Type B pancreatic cell (in vitro differentiated cells): ENCODE measurements around the gene ZNF397. TPM values are rescaled to one million over a fixed set of nuclear protein-coding genes. Genes with fewer than 3 reads are reported as not detected.
"Not testable (repeated sequence)": the region's sequence is repeated elsewhere in the genome, so short reads cannot be mapped to it uniquely, and the experiment has no call there.

Experiments used
- DNase-seq: peaks from one replicate; pipeline ENCODE4 v3.0.0; 2021; ENCODE audit warnings: mixed read lengths; ENCODE audit not compliant: unreplicated experiment; ENCODE audit errors: extremely low spot score
- H3K27ac Mint-ChIP-seq: 2 replicates; pipeline ENCODE4 v1.8.0; 2021; ENCODE audit warnings: mild to moderate bottlenecking, mixed read lengths
- H3K27me3 Mint-ChIP-seq: 2 replicates; pipeline ENCODE4 v1.8.0; 2021; ENCODE audit warnings: mixed read lengths
- H3K36me3 Mint-ChIP-seq: 2 replicates; pipeline ENCODE4 v1.8.0; 2021; ENCODE audit warnings: mixed read lengths
- H3K4me1 Mint-ChIP-seq: one replicate; pipeline ENCODE4 v1.8.0; 2021; ENCODE audit warnings: mixed read lengths; ENCODE audit not compliant: unreplicated experiment
- H3K4me3 Mint-ChIP-seq: 2 replicates; pipeline ENCODE4 v1.8.0; 2021; ENCODE audit warnings: mild to moderate bottlenecking, mixed read lengths
- H3K9me3 Mint-ChIP-seq: 2 replicates; pipeline ENCODE4 v1.8.0; 2021; ENCODE audit warnings: mixed read lengths
- total RNA-seq: library from RNA; stranded (reverse); gene quantifications from 2 replicates; pipeline ENCODE4 v1.2.1, GENCODE V29; 2021; ENCODE audit warnings: low replicate concordance
- TF ChIP-seq, protein P1 (sequence below): fragments of 200-600 bp; sonication (generic); conservative IDR thresholded peaks from 2 replicates; pipeline ENCODE4 v1.5.0; 2021; ENCODE audit warnings: antibody characterized with exemption, mild to moderate bottlenecking

ZNF397 gene
- total RNA-seq, 1 donor from 2014 or later = 39.1 TPM

DNA sequence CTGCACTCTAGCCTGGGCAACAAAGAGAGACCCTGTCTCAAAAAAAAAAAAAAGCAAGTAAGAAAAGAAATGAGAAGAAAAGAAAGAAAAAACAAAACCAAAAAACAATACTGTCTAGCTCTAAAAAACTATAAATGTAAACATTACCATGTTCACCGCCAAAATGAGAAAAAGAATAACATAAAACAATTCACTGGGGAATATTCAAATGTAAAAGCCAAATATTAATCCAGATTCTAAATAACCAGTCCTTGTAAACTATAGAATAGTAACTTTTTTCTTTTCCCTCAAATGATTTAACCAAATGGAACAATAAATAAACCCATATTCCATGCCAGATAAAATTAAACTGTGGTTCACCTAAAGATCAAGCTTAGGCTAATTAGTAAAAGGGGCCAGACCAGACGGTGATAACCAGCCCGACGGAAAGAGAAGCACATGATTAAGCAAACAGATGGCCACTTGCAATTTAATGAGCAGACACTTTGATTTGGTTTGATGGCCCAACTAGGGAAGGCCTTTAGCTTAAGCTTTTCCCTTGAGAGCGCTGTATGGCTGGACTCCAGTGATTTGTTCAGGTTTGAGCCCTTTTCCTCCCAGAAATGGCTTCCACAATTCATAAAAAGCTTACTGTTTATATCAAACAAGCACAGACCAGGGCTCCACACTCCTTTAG lies 39.4 kb upstream of the ZNF397 start:
- H3K9me3 Mint-ChIP-seq = peaks cover 8% of the 10 kb centered on the region
- TF ChIP-seq, protein P1, sequence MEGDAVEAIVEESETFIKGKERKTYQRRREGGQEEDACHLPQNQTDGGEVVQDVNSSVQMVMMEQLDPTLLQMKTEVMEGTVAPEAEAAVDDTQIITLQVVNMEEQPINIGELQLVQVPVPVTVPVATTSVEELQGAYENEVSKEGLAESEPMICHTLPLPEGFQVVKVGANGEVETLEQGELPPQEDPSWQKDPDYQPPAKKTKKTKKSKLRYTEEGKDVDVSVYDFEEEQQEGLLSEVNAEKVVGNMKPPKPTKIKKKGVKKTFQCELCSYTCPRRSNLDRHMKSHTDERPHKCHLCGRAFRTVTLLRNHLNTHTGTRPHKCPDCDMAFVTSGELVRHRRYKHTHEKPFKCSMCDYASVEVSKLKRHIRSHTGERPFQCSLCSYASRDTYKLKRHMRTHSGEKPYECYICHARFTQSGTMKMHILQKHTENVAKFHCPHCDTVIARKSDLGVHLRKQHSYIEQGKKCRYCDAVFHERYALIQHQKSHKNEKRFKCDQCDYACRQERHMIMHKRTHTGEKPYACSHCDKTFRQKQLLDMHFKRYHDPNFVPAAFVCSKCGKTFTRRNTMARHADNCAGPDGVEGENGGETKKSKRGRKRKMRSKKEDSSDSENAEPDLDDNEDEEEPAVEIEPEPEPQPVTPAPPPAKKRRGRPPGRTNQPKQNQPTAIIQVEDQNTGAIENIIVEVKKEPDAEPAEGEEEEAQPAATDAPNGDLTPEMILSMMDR = no peak
- H3K36me3 Mint-ChIP-seq = peaks cover 4% of the 10 kb centered on the region
- no peaks in the 10 kb centered on the region for H3K4me1 Mint-ChIP-seq
- H3K4me3 Mint-ChIP-seq = no peak overlapping the region
- no peak for DNase-seq
- H3K27me3 Mint-ChIP-seq = no peaks in the 10 kb centered on the region
- H3K27ac Mint-ChIP-seq = no peak overlapping the region

DNA sequence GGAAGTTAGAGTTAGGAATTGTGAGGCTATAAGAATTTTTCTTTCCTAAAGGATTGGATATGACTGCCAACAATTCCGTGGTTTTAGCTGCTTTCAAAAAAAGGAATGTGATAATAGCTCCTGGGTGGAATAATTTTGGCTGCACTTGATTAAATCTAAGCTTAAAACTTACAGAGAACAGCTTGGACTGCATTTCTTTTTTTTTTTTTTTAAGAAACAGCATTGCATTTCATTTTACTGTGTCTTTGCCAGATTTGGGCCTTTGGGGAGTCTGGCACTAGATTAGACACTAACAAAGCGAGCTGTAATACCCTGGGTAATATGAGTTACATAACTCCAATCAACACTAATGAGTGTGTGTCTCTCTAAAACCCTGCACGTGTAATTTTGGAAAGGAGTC lies 37.8 kb upstream of the ZNF397 start:
- H3K36me3 Mint-ChIP-seq = peaks cover 4% of the 10 kb centered on the region
- TF ChIP-seq, protein P1 = no peak
- no peak overlapping the region for H3K4me3 Mint-ChIP-seq
- H3K27ac Mint-ChIP-seq = no peak overlapping the region
- no peaks in the 10 kb centered on the region for H3K27me3 Mint-ChIP-seq
- DNase-seq = no peak
- peaks cover 8% of the 10 kb centered on the region for H3K9me3 Mint-ChIP-seq
- no peaks in the 10 kb centered on the region for H3K4me1 Mint-ChIP-seq

DNA sequence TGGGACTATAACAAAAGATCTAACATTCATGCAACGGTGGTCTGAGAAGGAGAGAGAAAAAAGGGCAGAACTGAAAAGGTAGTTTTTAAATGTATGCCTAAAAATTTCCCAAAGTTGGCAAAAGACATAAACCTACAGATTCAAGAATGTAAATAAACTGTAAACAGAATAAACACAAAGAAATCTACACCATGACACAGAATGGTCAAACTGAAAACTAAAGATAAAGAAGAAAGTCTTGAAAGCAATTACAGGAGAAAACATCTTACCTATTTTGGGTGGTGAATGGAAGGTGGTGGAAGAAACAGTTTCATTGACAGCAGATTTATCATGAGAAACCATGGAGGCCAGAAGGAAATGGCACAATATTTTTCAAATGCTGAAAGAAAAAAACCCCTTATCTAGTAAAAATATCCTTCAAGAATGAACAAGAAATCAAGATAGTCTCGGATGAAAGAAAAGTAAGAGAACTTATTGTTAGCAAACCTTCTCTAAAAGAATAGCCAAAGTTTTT lies 35.6 kb upstream of the ZNF397 start:
- no peak overlapping the region for H3K27ac Mint-ChIP-seq
- H3K4me1 Mint-ChIP-seq = no peaks in the 10 kb centered on the region
- peaks cover 4% of the 10 kb centered on the region for H3K36me3 Mint-ChIP-seq
- TF ChIP-seq, protein P1 = no peak
- H3K4me3 Mint-ChIP-seq = no peak overlapping the region
- DNase-seq = no peak
- H3K9me3 Mint-ChIP-seq = peaks cover 8% of the 10 kb centered on the region
- no peaks in the 10 kb centered on the region for H3K27me3 Mint-ChIP-seq

DNA sequence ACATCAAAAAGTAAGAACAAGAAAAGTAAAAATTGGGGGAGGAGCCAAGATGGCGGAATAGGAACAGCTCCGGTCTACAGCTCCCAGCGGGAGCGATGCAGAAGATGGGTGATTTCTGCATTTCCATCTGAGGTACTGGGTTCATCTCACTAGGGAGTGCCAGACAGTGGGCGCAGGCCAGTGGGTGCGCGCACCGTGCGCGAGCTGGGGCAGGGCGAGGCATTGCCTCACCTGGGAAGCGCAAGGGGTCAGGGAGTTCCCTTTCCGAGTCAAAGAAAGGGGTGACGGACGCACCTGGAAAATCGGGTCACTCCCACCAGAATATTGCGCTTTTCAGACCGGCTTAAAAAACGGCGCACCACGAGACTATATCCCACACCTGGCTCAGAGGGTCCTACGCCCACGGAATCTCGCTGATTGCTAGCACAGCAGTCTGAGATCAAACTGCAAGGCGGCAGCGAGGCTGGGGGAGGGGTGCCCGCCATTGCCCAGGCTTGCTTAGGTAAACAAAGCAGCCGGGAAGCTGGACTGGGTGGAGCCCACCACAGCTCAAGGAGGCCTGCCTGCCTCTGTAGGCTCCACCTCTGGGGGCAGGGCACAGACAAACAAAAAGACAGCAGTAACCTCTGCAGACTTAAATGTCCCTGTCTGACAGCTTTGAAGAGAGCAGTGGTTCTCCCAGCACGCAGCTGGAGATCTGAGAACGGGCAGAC lies 34.9 kb upstream of the ZNF397 start:
- not testable (repeated sequence) for H3K9me3 Mint-ChIP-seq, H3K36me3 Mint-ChIP-seq, H3K27ac Mint-ChIP-seq, DNase-seq, H3K4me1 Mint-ChIP-seq, H3K27me3 Mint-ChIP-seq, H3K4me3 Mint-ChIP-seq

DNA sequence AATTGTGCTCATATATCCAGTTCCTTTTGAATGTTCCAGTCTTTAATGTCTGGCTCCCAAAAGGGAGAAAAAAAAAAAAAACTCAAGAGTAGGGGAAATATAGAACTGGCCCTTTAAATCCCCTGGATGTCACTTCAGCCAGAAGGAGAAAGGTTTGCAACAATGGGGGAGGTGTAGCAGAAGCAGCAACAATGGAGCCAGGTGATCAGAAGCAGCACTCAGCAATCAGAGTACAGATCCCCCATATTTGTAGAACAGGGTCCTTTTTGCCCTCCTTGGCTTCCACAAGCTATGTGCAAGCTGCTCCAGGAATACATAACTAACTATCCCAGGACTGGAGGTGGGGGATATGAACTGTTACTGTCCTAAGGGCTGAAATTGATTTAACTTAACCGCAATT lies 25.8 kb upstream of the ZNF397 start:
- Mint-ChIP-seq H3K4me1 (no peaks in the 10 kb centered on the region), H3K36me3 (no peaks in the 10 kb centered on the region), H3K4me3 (no peak overlapping the region), H3K27ac (no peak overlapping the region), H3K27me3 (peaks cover 15% of the 10 kb centered on the region), H3K9me3 (no peaks in the 10 kb centered on the region)
- TF ChIP-seq, protein P1 = no peak
- no peak for DNase-seq

DNA sequence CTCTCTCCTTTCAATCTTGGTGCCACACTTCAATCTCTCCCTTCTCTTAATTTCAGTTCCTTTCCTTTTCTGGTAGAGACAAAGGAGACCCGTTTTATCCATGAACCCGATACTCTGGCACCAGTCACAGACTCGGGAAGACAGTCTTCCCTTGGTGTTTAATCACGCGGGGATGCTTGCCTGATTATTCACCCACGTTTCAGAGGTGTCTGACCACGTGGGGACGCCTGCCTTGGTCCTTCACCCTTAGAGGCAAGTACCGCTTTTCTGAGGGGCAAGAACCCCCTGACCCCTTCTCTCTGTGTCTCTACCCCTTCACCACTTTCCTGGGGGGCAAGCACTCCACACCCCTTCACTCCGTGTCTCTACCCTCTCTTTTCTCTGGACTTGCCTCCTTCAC lies 24.2 kb upstream of the ZNF397 start:
- not testable (repeated sequence) for H3K9me3 Mint-ChIP-seq, H3K4me3 Mint-ChIP-seq, H3K27ac Mint-ChIP-seq, H3K36me3 Mint-ChIP-seq, H3K4me1 Mint-ChIP-seq, DNase-seq
- peaks cover 15% of the 10 kb centered on the region for H3K27me3 Mint-ChIP-seq

DNA sequence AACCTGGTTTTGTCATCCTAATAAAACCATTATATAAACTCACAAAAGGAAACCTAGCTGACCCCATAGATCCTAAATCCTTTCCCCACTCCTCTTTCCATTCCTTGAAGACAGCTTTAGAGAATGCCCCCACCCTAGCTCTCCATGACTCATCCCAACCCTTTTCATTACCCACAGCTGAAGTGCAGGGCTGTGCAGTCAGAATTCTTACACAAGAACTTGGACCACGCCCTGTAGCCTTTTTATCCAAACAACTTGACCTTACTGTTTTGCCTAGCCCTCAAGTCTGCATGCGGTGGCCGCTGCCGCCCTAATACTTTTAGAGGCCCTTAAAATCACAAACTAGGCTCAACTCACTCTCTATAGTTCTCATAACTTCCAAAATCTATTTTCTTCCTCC lies 21.5 kb upstream of the ZNF397 start:
- not testable (repeated sequence) for H3K27ac Mint-ChIP-seq, H3K4me1 Mint-ChIP-seq, H3K4me3 Mint-ChIP-seq, H3K9me3 Mint-ChIP-seq, H3K36me3 Mint-ChIP-seq, DNase-seq
- peaks cover 15% of the 10 kb centered on the region for H3K27me3 Mint-ChIP-seq
